Measurements from ENCODE around the gene SRD5A3.
"Not testable (repeated sequence)": the region's sequence is repeated elsewhere in the genome, so short reads cannot be mapped to it uniquely, and the experiment has no call there.

GRCh38 chr4:55350870-55351269 lies 4.8 kb downstream of the SRD5A3 start:
- not testable (repeated sequence) for TF ChIP-seq CTCF (IDR thresholded peaks at IDR 0.05); POLR2AphosphoS5 (IDR thresholded peaks at IDR 0.05; ENCODE audit: insufficient read depth in 1 of 2, low read depth in 1 of 2); POLR2A (IDR thresholded peaks at IDR 0.05)

Measured in vagina (tissue), 2 donors.